Bronchial epithelial cell (primary cell): ENCODE measurements around the gene MVB12A. TPM values are rescaled to one million over a fixed set of nuclear protein-coding genes. Genes with fewer than 3 reads are reported as not detected.

Experiments
- DNase-seq: peaks from one replicate; pipeline ENCODE4 v3.0.0-alpha.2; 2010; ENCODE audit warnings: low read depth
- FAIRE-seq: peaks from 2 replicates; lab custom pipeline; 2011; peaks lifted over from hg19 to GRCh38; lab: Jason Lieb, UNC
- H3K27me3 ChIP-seq: 2 replicates; pipeline ENCODE4 v1.5.1; 2011; ENCODE audit warnings: low read length; ENCODE audit not compliant: control insufficient read depth, insufficient read depth
- H3K36me3 ChIP-seq: 2 replicates; pipeline ENCODE4 v1.5.1; 2011; ENCODE audit warnings: low read length; ENCODE audit not compliant: control insufficient read depth, insufficient read depth
- H3K4me3 ChIP-seq: 2 replicates; pipeline ENCODE4 v1.5.1; 2011; ENCODE audit warnings: mild to moderate bottlenecking, low read depth, low read length, control low read depth
- total RNA-seq: library from RNA; depleted of rRNA; stranded (reverse); fragments of >200 nt; gene quantifications from 2 replicates; pipeline ENCODE4 v1.2.1, GENCODE V29; 2014
- TF ChIP-seq, protein P1 (sequence below): IDR thresholded peaks from 2 replicates; pipeline ENCODE4 v1.5.1; 2011; ENCODE audit warnings: mild to moderate bottlenecking, moderate library complexity, low read length, control low read depth, inconsistent platforms; ENCODE audit not compliant: insufficient read depth, severe bottlenecking

MVB12A gene
- total RNA-seq: 22.9 and 23.8 TPM in 2 replicates

- Histone ChIP-seq H3K4me3 (peak within 1 kb of the TSS; percentile 66), H3K27me3 (no peaks in the 10 kb centered on the region), H3K36me3 (peaks cover 3% of the 10 kb centered on the region)
- FAIRE-seq (no peak), DNase-seq (peak; percentile 96)
- TF ChIP-seq, protein P1, sequence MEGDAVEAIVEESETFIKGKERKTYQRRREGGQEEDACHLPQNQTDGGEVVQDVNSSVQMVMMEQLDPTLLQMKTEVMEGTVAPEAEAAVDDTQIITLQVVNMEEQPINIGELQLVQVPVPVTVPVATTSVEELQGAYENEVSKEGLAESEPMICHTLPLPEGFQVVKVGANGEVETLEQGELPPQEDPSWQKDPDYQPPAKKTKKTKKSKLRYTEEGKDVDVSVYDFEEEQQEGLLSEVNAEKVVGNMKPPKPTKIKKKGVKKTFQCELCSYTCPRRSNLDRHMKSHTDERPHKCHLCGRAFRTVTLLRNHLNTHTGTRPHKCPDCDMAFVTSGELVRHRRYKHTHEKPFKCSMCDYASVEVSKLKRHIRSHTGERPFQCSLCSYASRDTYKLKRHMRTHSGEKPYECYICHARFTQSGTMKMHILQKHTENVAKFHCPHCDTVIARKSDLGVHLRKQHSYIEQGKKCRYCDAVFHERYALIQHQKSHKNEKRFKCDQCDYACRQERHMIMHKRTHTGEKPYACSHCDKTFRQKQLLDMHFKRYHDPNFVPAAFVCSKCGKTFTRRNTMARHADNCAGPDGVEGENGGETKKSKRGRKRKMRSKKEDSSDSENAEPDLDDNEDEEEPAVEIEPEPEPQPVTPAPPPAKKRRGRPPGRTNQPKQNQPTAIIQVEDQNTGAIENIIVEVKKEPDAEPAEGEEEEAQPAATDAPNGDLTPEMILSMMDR: no peak
Observed at GRCh38 chr19:17419621-17420474, at the start of gene MVB12A. MVB12A (plus strand) TSS chr19:17420047; CDS start chr19:17420136, 89 bp downstream.

DNA sequence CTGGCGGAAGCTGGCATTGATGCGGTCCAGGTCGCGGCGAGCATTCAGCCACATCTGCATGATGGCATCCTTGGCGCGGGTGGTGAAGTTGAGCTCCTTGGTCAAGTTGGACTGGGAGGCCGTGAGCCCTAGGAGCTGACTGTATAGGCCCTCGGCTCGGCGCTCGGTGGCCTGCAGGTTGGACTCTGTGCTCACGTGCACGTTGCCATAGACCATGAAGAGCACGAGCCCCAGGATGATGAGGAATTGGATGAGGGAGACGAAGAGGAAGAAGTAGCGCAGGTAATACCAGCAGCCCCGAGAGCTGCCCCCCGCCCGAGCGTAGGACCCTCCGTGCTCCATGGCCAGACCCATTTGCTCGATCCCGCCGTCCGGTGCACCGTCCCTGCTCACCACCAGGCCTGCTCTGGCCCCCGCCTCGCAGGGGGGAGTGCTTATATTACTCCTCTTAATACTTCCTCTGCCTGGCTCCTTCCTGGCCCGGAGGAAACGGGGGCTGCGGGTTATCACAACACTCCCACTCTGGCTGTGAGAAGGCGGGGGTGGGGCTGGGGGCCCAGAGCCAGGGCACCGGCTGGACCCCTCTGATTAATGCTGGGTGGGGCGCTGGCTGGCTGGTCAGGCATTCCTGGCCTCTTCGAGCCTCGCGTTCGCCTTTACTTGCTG lies 42.8 kb upstream of the MVB12A start, which contains the start of gene PLVAP:
PLVAP (minus strand) TSS at position 408 of the 666 bp plus-strand sequence; CDS start at position 354, 54 bp downstream.
- FAIRE-seq (no peak), DNase-seq (no peak)
- Histone ChIP-seq H3K27me3 (no peaks in the 10 kb centered on the region), H3K36me3 (no peaks in the 10 kb centered on the region), H3K4me3 (no peak within 1 kb of the TSS)
- TF ChIP-seq, protein P1: no peak

GRCh38 chr19:17378271-17378670 lies 41.6 kb upstream of the MVB12A start:
- FAIRE-seq: no peak

GRCh38 chr19:17379221-17379631 lies 40.6 kb upstream of the MVB12A start:
- H3K36me3 ChIP-seq: no peaks in the 10 kb centered on the region
- TF ChIP-seq, protein P1: no peak
- no peaks in the 10 kb centered on the region for H3K27me3 ChIP-seq
- FAIRE-seq (no peak), DNase-seq (no peak)
- no peak overlapping the region for H3K4me3 ChIP-seq

More at GRCh38 chr19:17378271-17378670, 41.6 kb upstream of the MVB12A start:
- Histone ChIP-seq H3K4me3 (no peak overlapping the region), H3K36me3 (no peaks in the 10 kb centered on the region), H3K27me3 (no peaks in the 10 kb centered on the region)
- TF ChIP-seq, protein P1: no peak
- no peak for DNase-seq

GRCh38 chr19:17380426-17381138 lies 39.3 kb upstream of the MVB12A start:
- TF ChIP-seq, protein P1: no peak
- Histone ChIP-seq H3K36me3 (no peaks in the 10 kb centered on the region), H3K4me3 (no peak overlapping the region), H3K27me3 (no peaks in the 10 kb centered on the region)
- no peak for DNase-seq
- no peak for FAIRE-seq
